Ovary (tissue), 9 donors: ENCODE data around the gene FATE1. TPM values are rescaled to one million over a fixed set of nuclear protein-coding genes. Genes with fewer than 3 reads are reported as not detected.

Source experiments
- DNase-seq, 5 donors: peaks; one replicate each; pipeline ENCODE4 v3.0.0-alpha.2; 2019 to 2020
- H3K27ac ChIP-seq, 2 donors: fragments of 200-600 bp; one replicate each; pipeline versions ENCODE4 v1.5.1 to v1.8.0; 2019 to 2022
- H3K27me3 ChIP-seq: fragments of 200-600 bp; one replicate; pipeline ENCODE4 v1.8.0; 2022
- H3K36me3 ChIP-seq: fragments of 200-600 bp; sonication (generic); one replicate; pipeline ENCODE4 v1.5.1; 2019
- H3K4me1 ChIP-seq: one replicate; pipeline ENCODE4 v1.8.1; 2013; ENCODE audit warnings: mild to moderate bottlenecking, moderate library complexity; ENCODE audit not compliant: insufficient read depth
- H3K4me3 ChIP-seq: fragments of 200-600 bp; sonication (generic); one replicate; pipeline ENCODE4 v1.5.1; 2017
- H3K9me3 ChIP-seq, 2 donors: fragments of 200-600 bp in 1 of 2; sonication (generic) in 1 of 2; one replicate each; pipeline versions ENCODE4 v1.5.1 to v1.8.1; 2013 to 2019; ENCODE audit warnings: mild to moderate bottlenecking in 1 of 2, moderate library complexity in 1 of 2
- CTCF ChIP-seq, 3 donors: fragments of 450-650 bp in 2 of 3; fragments of 200-600 bp in 1 of 3; IDR thresholded peaks; one replicate each; pipeline versions ENCODE4 v1.5.1 to v1.8.0; 2016 to 2022; ENCODE audit warnings: antibody characterized with exemption in 3 of 3, mild to moderate bottlenecking in 1 of 3
- EP300 ChIP-seq: sonication (generic); formaldehyde crosslinking; IDR thresholded peaks from one replicate; pipeline ENCODE4 v1.6.1; 2017; ENCODE audit warnings: antibody characterized with exemption
- POLR2A ChIP-seq: fragments of 450-650 bp; IDR thresholded peaks from one replicate; pipeline ENCODE4 v1.6.1; 2017; ENCODE audit warnings: antibody characterized with exemption, mild to moderate bottlenecking, moderate library complexity
- WGBS, 3 donors: extraction: QIAGEN DNeasy Blood & Tissue Kit in 1 of 3; methylation state at CpG; one replicate each; pipeline versions ENCODE4 v1.1.5 to v1.1.7; 2013 to 2017; 5-methylcytosine and 5-hydroxymethylcytosine counted together
- intact Hi-C, 4 donors: fragments of 100-400 bp; cut with DNase I; formaldehyde crosslinking; loops; one replicate each; pipeline versions ENCODE4 v1.11.0 to v1.15.1; 2022 to 2023
- polyA plus RNA-seq, 2 donors: library from polyadenylated mRNA; stranded (reverse); fragments of 200-250 nt in 1 of 2; fragments of 350-450 nt in 1 of 2; fragmentation: Illumina TruSeq in 1 of 2; extraction: RNeasy Lipid Tissue Mini Kit (QIAGEN cat#74804) in 1 of 2; gene quantifications; one replicate each; pipeline ENCODE4 v1.2.3, GENCODE V29; 2013 to 2014
- total RNA-seq, 7 donors: library from RNA; depleted of rRNA in 2 of 7; stranded (reverse); fragments of >200 nt in 2 of 7; fragmentation: NEBNext Ultra II Directional in 3 of 7; extraction: Animal tissue kit (Norgen Biotek cat#: 25700) in 3 of 7; gene quantifications; one replicate each; pipeline versions ENCODE4 v1.1.0 to v1.2.4, GENCODE V29; 2016 to 2023
- donor health status: DM: no; HTN: no; CAD: no; lungs with moderate emphysema.
- donor health status: DM: no; HTN: no; CAD: no.
- donor health status: Bipolar disorder and iron deficiency.
- donor health status: DM: yes; HTN: yes; CAD: no.
- donor health status: DM: no; HTN: no; CAD: no.
- donor health status: DM: yes; HTN: yes; CAD: no.

The FATE1 gene
- total and polyA plus RNA-seq, 9 donors = 1.4 TPM; not detected in 8

- Histone ChIP-seq H3K27me3 (no peaks in the 10 kb centered on the region), H3K4me3 (no peak overlapping the region), H3K9me3 (no peaks in the 10 kb centered on the region), H3K36me3 (no peaks in the 10 kb centered on the region), H3K4me1 (no peaks in the 10 kb centered on the region), H3K27ac (no peak overlapping the region)
- no peak for DNase-seq
- intact Hi-C loops = no loop called here
- TF ChIP-seq POLR2A = no peak
- 65 to 80% (median 76%) methylated on average over 5 of the region's 5 CpGs for WGBS, 3 donors
Measured at GRCh38 chrX:151752847-151753246, 37.0 kb downstream of the FATE1 start.

- no peaks in the 10 kb centered on the region for H3K36me3 ChIP-seq
- TF ChIP-seq CTCF (IDR thresholded peaks at IDR 0.05) (peak in 1 of 3 donors; percentile 59), POLR2A (no peak)
- H3K4me1 ChIP-seq = no peaks in the 10 kb centered on the region
- DNase-seq = peak in 4 of 5 donors; percentile 23 to 52 (median 39)
- intact Hi-C loops = no loop called here
- H3K27ac ChIP-seq = no peak overlapping the region
- no peaks in the 10 kb centered on the region for H3K9me3 ChIP-seq
- no peak overlapping the region for H3K4me3 ChIP-seq
- no peaks in the 10 kb centered on the region for H3K27me3 ChIP-seq
- 13 to 28% (median 15%) methylated on average over 22 of the region's 22 CpGs for WGBS, 3 donors
Measured at GRCh38 chrX:151753313-151754046, 37.6 kb downstream of the FATE1 start.

GRCh38 chrX:151754047-151754429 lies 38.2 kb downstream of the FATE1 start:
- Histone ChIP-seq H3K4me3 (no peak overlapping the region), H3K4me1 (no peaks in the 10 kb centered on the region), H3K36me3 (no peaks in the 10 kb centered on the region), H3K27me3 (no peaks in the 10 kb centered on the region), H3K27ac (no peak overlapping the region), H3K9me3 (no peaks in the 10 kb centered on the region)
- intact Hi-C loops = no loop called here
- WGBS, 3 donors = 64 to 69% (median 68%) methylated on average over 6 of the region's 6 CpGs
- TF ChIP-seq CTCF (IDR thresholded peaks at IDR 0.05) (no peak), POLR2A (no peak)
- no peak for DNase-seq

- Histone ChIP-seq H3K27ac (no peak overlapping the region), H3K4me3 (no peak overlapping the region), H3K27me3 (no peaks in the 10 kb centered on the region), H3K9me3 (no peaks in the 10 kb centered on the region), H3K4me1 (no peaks in the 10 kb centered on the region), H3K36me3 (no peaks in the 10 kb centered on the region)
- TF ChIP-seq CTCF (IDR thresholded peaks at IDR 0.05) = no peak
- no peak for DNase-seq
- 42 to 52% (median 48%) methylated on average over 11 of the region's 11 CpGs for WGBS, 3 donors
- intact Hi-C loops = no loop called here
Measured at GRCh38 chrX:151754641-151755215, 38.9 kb downstream of the FATE1 start.

GRCh38 chrX:151759041-151759708 lies 43.3 kb downstream of the FATE1 start:
- no peak for TF ChIP-seq POLR2A
- TF ChIP-seq EP300 = no peak
- no peak for TF ChIP-seq CTCF (IDR thresholded peaks at IDR 0.05)
- no peaks in the 10 kb centered on the region for H3K4me1 ChIP-seq
- no peak overlapping the region for H3K27ac ChIP-seq
- no peaks in the 10 kb centered on the region for H3K27me3 ChIP-seq
- no peak overlapping the region for H3K4me3 ChIP-seq
- WGBS, 3 donors = 77 to 80% (median 78%) methylated on average over 11 of the region's 11 CpGs
- DNase-seq = no peak
- intact Hi-C loops = no loop called here
- no peaks in the 10 kb centered on the region for H3K36me3 ChIP-seq
- H3K9me3 ChIP-seq = no peaks in the 10 kb centered on the region
